Astrocyte of the cerebellum (primary cell): ENCODE data around the gene KCNJ5.
"Not testable (repeated sequence)": the region's sequence is repeated elsewhere in the genome, so short reads cannot be mapped to it uniquely, and the experiment has no call there.

Experiments
- DNase-seq: peaks from one replicate; pipeline ENCODE4 v3.0.0-alpha.2; 2011; ENCODE audit warnings: low read depth
- H3K4me3 ChIP-seq: 2 replicates; pipeline ENCODE4 v1.5.1; 2011; ENCODE audit warnings: mild to moderate bottlenecking, low read depth, low read length, moderate library complexity
- CTCF ChIP-seq: IDR thresholded peaks from 2 replicates; pipeline ENCODE4 v1.5.1; 2012; ENCODE audit warnings: low read length, low read depth, moderate library complexity, mild to moderate bottlenecking; ENCODE audit errors: missing control alignments
- in situ Hi-C: cut with HindIII; loops from 2 replicates; pipeline ENCODE4 v1.10.0; 2017; ENCODE audit warnings: low sequenced_read_pairs

The KCNJ5 gene

GRCh38 chr11:128914216-128915148 lies 23.3 kb downstream of the KCNJ5 start:
- in situ Hi-C loops: no loop called here
- no peak for DNase-seq
- no peak for TF ChIP-seq CTCF
- H3K4me3 ChIP-seq: no peak overlapping the region

- no peak overlapping the region for H3K4me3 ChIP-seq
- no peak for DNase-seq
- in situ Hi-C loops: no loop called here
- no peak for TF ChIP-seq CTCF
Observed at GRCh38 chr11:128915149-128915521, 24.0 kb downstream of the KCNJ5 start.

- H3K4me3 ChIP-seq: no peak overlapping the region
- no peak for TF ChIP-seq CTCF
- in situ Hi-C loops: no loop called here
- DNase-seq: no peak
Observed at GRCh38 chr11:128916037-128916572, 24.9 kb downstream of the KCNJ5 start.

- TF ChIP-seq CTCF: no peak
- DNase-seq: no peak
- H3K4me3 ChIP-seq: no peak overlapping the region
- in situ Hi-C loops: no loop called here
Observed at GRCh38 chr11:128916681-128917080, 25.5 kb downstream of the KCNJ5 start.

- DNase-seq: no peak
- H3K4me3 ChIP-seq: no peak overlapping the region
- in situ Hi-C loops: no loop called here
- TF ChIP-seq CTCF: no peak
Observed at GRCh38 chr11:128917144-128917724, 26.1 kb downstream of the KCNJ5 start.

GRCh38 chr11:128919216-128919615 lies 28.1 kb downstream of the KCNJ5 start:
- in situ Hi-C loops: no loop called here
- H3K4me3 ChIP-seq: no peak overlapping the region
- no peak for DNase-seq
- TF ChIP-seq CTCF: no peak

GRCh38 chr11:128919635-128920034 lies 28.5 kb downstream of the KCNJ5 start:
- DNase-seq, in situ Hi-C loops, H3K4me3 ChIP-seq: not testable (repeated sequence)
